HG02840 (cell line): ENCODE results near the gene ARHGEF25.
A peak's percentile ranks its signal among the peaks of the same experiment; 100 is the strongest.
"Not testable (repeated sequence)": the region's sequence is repeated elsewhere in the genome, so short reads cannot be mapped to it uniquely, and the experiment has no call there.

ENCODE experiments used
- ATAC-seq: cut with Tn5 transposase; IDR thresholded peaks from one replicate; pipeline ENCODE4 v1.9.1; 2021; ENCODE audit warnings: mild to moderate bottlenecking, moderate library complexity, moderate number of reproducible peaks; ENCODE audit not compliant: unreplicated experiment, low FRiP score

The ARHGEF25 gene

DNA sequence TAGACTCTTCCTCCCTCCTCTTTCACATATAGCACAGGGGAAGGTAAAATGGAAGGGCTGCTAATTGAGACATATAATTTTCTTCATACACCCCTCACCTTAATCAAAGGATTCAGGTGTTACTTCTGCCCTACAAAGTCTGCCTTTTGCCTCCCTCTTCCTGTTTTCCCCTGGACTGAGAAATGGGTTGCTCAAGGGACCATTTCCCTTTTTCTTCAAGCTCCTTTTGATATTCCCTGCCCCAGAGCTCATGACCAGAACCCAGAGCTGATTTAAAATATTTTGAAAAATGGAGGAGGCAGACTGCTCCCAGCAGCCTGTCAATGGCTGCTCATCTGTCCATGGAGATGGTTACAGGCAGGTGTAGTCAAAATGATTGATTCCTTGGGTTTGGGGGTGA, 26.5 kb upstream of the ARHGEF25 start:
- no peak for ATAC-seq

DNA sequence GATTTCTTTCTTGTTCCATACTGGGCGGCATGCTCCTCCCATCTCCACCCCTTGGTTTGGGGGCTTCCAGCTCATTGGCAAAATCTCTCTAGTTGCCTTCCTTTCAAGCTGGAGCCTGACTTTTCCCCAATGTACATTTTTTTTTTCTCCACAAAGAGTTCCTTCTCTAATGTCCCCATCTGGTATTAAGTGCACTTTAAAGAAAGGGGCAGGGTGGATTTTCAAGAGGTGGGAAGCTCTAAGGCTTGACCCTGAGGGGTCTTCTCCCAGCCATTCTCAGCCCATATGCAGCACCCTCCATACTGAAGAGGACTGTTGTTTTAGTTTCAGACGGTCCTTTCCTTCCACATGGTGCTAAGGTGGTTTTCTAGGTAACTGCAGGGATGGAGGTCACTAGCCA, 26.1 kb upstream of the ARHGEF25 start:
- ATAC-seq = no peak

DNA sequence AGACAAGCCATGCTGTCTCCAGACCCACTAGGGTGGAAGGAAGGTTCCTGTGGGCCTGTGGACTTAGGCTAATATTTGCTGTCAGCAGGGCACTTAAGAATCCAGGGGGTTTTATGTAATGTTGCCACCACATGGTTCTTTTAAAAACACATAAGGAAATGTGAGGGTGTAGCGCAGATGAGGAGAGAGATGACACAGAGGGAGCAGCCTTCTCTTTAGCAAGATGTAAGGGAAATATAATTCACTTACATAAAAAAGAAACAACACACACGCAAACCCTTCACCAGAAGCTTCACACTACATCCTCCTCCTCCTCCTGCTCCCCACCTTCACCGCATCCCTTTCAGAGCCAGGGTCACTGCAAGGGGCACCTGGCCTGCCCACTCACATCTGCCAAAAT, 25.1 kb upstream of the ARHGEF25 start:
- ATAC-seq = no peak

DNA sequence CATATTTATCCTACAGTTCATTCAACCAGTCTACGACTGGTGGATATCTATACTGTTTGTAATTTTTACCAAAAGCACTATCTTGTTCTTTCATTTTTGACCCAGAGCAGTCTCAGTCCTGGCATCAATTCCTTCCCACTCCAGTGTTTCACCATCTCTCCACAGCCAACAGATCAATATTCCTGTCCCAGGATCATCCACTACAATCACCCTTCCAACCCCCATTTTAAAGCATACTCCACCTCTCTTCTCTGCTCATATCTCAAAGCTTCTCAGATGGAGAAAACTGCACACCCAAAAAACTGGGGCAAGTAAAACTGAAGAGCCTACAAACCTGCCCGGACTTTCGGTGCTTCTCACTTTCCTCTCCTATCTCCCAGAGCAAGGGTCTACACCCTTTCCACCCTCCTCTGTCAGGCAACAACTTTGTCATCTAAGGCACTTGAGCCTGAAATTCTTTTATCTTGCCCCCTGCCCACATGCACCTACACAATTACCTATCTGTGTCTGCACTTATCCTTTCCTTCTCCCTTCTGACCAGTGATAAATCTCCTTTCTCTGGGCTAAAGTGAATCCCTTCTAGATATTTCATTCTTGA, 24.3 kb upstream of the ARHGEF25 start:
- no peak for ATAC-seq

DNA sequence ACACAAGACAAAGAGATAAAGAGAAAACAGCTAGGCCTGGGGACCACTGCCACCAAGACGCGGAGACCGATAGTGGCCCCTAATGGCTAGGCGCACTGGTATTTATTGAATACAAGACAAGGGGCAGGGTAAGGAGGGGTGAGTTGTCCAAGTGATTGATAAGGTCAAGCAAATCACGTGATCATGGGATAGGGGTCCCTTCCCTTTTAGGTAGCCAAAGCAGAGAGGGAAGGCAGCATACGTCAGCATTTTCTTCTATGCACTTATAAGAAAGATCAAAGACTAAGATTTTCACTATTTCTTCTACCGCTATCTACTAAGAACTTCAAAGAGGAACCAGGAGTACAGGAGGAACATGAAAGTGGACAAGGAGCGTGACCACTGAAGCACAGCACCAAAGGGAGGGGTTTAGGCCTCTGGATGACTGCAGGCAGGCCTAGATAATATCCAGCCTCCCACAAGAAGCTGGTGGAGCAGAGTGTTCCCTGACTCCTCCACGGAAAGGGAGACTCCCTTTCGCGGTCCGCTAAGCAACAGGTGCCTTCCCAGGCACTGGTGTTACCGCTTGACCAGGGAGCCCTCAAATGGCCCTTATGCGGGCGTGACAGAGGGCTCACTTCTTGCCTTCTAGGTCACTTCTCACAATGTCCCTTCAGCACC, 22.2 kb upstream of the ARHGEF25 start:
- not testable (repeated sequence) for ATAC-seq

DNA sequence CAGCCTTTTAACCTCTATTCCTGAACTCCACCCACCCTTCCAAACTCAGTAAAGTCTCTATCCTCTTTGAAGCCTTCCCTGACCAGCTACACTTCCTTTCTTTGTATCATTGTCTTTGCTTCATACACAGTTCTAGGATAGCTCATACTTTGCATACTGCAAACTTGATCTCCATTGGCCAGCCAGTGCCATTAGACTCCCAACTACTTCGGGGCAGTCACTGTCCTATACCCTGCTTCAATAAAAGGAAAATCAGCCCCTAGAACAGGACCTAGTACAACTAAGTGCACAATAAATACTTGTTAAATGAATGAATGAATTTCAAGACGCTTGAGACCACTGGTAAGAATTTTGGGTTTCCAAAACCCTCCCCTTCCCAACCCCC, 20.8 kb upstream of the ARHGEF25 start:
- no peak for ATAC-seq

DNA sequence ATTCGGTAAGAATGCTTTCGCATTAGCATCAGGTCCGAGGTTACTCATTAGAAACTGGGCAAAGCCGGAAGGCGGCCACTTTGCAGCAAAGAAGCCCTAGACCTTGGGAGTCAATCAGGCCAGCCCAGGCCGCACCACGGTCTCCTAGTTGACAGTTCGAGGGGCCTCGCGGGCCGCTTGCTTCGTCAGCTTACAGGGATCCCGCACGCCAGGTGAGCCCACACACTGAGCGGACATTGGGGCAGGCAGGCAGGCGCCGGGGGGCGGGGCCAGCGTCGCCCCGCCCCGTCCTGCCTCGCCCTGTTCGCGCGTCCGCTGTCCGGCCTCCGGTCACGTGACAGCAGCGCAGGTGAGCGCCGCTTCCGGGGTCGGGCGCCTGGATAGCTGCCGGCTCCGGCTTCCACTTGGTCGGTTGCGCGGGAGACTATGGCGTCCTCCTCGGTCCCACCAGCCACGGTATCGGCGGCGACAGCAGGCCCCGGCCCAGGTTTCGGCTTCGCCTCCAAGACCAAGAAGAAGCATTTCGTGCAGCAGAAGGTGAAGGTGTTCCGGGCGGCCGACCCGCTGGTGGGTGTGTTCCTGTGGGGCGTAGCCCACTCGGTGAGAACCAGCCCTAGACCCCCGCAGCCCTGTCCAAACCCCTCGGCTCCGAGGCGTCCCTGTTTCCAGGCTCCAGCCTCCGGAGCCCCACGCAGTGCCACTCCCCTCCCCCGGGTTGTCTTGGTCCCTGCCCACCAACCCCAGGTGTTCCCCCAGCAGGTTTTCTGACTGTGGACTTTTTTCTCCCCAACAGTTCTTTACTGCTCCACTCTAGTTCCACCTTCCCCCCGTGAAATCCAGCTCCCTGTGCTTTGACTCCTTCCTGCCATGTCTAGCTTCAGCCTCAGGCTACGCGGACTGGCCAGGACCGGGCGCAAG, 20.1 kb upstream of the ARHGEF25 start, which contains the start of gene PIP4K2C:
Gene PIP4K2C, plus strand, starts transcription at position 329 of the 918 bp plus-strand sequence. Its CDS starts 98 bp downstream, at position 427.
- peak; percentile 89 for ATAC-seq

DNA sequence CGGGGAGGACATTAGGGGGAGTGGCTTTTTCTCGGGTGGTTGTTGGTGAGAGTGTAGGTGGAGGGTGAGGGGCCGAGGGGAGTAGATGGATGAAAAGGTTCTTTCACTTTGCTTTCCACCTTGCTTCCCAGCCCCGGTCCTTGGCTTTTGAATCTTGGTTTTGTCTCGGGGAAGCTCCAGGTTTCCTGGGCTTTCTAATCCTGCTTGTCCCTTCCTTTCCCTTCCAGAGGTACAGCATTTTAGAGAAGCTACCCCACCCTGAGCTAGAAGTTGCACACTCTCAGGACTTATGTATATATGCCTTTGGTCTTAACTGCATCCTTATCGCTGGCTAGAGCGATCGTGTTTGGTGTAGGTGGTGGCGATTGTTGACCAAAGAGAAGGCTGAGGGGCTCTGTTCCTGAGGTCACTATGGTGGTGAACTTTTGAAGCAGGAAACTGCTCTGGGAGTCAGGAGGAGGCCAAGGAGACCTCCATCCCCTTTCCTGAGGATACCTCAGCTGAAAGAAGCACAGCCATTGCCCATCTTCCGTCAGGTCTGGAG, 19.4 kb upstream of the ARHGEF25 start:
- no peak for ATAC-seq

DNA sequence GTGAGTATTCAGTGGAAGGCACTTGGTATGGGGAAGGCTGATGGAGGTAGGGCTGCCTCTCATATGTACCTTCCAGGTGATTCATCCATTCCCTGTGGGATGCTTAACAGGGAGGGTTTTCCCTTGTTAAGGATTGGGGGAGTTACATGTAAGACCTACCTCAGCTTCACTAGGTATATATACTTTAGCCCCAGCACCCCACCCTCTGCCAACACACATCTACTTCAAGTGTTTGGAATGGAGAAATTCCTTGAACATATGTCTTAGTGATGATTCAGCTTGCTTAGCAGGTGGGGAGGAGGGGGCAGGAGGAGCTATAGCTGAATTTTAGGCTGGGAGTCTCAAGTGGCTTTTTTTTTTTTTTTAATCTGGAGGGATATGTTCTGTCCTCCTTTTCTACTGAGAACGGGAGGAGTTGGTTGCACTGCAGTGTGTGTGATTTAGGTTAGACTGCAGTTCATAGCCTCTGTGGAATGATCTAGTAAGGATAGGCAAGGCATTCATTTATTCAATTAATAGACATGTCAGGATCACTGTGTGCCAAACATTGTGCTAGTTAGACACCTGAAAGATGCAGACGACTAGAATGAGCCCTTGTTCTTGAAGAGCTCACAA, 18.6 kb upstream of the ARHGEF25 start:
- no peak for ATAC-seq

DNA sequence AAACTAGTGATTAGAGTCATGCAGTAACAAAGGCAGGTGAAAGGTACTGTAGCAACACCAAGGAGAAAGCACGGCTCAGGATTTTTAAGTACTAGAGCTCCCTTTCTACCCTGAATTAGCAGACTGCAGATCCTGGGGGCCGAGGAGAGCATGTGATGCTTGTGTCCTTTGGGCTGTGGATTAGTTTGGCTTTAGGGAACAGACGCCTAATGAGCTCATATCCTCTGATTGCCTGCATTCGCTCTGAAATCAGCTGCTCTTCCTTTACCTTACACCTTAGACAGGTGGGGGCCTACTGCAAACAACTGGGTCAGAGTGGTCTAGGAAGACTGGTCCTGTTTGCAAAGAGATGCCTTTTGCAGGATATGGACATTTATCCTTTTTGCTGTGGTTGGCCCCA, 18.0 kb upstream of the ARHGEF25 start:
- no peak for ATAC-seq

DNA sequence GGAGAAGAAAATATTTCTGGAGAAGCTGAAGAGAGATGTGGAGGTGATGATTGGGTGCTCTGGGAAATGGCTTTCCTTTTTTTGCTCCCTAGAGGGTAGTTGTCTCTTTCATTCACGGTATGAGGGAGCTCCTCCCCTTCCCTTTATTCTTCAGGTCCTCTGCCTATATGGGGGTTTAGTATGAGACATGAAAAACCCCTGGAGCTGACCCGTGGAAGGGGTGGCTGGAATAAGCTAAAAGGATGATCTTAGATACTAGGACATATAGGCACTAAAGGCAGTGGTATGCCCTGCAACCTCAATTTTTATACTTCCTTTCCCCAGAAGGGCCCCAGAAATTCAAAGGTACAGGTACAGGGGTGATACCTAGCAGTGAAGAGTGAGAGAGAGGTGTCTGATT, 10.8 kb upstream of the ARHGEF25 start:
- ATAC-seq = no peak

DNA sequence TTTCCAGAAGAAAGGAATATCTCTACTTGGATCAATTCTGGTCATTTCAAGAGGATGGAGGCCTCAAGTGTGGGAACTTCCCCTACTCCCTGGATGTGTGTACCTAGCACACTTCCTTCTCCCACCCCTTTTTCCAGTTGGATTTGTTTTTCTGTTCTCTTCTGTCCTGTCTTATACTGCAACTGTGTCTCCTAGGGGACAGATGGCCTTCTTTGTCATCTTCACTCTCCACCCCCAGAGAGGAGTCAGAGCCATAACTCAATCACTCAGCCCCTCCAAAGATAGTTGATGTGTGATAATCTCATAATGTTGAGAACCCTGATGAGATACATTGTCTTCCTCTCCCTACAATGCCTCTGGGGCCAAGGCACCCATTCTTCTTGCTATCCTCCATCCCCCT, 8.7 kb upstream of the ARHGEF25 start:
- no peak for ATAC-seq

DNA sequence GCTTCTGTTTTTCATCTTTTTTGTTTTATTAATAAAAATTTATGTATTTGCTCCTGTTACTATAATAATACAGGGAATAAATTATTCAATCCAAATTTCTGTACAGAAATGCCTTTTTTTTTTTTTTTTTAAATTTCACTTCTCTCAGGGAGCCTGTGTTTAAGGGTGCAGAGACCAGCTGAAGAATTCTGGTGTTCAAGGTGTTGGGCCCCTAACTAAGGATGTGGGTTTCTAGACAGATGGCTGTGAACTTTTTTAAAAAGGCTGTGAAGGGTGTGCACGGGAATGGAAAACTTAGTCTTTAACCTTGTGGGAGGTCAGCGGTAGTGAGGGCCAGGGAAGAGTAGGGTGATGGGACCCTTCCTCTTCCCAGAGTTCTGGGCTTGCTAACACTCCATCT, 7.9 kb upstream of the ARHGEF25 start:
- ATAC-seq = no peak

DNA sequence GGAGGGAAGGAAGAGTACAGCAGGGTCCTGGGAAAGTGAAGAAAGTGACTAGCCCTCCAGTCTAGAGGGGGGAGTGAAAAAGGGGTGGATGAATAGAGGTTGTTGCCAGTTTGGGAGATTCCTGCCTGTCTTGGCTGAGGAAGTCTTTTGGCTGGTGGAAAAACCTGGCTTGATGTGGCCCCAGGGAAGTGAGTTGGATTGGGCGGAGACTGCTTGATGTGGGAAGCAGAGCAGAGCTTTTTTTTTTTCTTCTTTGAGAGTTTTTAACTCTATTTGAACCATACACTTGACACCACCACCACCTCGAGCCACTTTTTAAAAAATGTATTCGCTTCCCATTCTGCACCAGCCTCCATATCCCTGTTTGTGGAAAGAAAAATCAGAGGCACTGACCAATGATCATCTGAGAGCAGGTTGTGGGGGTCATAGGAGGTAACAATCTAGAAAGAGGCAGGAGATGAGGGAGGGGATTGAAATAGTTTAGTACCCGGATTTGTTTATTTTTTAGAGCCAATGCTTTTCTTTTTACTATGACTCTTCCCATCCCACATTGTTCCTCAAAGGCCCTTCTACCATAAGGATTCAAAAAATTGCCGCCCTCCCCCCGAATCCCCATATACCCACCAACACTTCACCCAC, 7.3 kb upstream of the ARHGEF25 start:
- ATAC-seq = no peak

DNA sequence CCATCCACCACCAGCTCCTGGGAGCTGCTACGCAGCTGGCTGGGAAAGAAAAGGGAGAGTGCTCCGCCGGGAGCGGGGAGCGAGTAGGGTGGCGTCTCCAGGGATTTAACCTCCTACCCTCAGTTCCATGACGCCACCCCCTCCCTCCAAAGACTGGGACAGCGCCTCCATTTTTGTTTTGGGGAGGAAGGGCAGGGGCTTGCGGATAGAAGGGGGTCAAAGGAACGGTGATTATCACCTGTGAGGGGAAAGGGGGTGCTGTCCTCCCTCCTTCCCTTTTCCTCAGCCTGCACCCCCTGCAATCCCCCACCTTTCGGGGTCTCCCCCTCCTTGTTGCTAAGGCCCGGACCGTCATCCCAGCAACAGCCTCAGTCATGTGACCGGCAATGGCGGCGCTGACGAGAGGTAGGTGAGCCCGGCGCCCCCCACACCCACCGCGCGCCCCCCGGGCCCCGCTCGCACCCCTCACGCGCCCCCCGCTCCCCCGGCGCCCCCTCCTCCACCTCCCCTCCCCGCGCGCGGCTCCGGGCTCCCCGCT, 6.7 kb upstream of the ARHGEF25 start, which contains the start of gene DTX3:
Gene DTX3, plus strand, starts transcription at position 371 of the 538 bp plus-strand sequence. CDS start 1,694 bp downstream, outside the sequence.
- no peak for ATAC-seq

DNA sequence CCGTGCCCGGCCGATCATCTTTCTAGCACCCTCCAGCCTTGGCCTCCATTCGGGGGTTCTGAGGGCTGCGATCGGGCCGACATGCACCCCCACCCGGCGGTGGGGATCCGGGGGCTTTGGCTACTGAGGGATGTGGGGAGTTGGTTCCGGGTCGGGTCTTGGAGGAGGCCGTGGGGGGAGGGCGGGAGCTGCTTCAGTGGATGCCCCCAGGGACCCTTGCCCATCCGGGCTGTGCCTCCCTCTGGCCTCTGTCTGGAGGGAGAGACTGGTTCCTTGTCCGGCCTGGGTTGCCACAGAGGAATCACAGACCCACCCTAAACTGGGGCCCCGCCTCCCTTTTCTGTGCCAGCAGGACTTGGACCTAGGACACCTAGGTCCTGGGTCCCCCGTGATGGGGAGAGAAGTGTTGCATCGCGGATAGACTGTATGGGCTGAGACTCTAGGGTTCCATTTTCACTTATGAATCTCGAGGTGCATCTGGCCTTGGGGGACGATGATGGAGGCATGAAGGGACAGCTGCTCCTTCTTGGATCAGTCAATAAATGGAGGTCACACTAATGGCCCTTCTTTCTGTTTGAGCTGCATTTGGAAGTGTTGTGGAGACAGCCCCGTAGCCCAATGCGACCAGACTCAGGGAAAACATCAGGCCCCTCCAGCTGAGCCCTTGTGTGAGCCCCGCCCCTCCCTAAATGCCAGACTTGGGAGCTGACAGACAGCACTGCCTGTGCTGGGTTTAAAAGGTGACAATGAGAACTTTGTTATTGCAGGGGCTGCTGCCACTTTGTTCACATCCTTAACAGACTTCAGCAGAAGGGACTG, 6.0 kb upstream of the ARHGEF25 start:
- ATAC-seq = no peak

DNA sequence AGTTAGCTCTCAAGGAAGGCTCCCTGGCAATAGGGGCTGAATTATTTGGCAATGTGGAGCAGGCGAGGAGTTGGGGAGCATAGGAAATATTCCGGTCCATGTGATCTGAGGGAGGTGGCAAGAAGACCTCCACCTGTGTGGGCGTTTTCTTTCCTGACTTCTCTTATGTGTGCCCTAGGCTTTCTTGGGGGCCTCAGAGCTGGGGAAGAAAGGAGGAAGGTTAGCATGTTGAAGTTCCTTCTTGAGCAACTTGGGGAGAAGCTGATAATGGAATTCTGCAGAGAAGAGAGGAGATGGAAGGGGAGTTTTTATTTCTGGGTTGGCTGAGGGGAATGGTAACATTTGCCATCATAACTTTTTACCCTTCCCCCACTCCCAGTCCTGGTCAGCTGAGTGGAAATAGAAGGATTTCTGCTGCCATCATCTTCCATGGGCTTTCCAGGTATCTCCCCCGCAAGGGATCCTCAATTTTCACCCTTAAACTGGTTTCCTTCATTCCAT, 5.4 kb upstream of the ARHGEF25 start:
- ATAC-seq = no peak

DNA sequence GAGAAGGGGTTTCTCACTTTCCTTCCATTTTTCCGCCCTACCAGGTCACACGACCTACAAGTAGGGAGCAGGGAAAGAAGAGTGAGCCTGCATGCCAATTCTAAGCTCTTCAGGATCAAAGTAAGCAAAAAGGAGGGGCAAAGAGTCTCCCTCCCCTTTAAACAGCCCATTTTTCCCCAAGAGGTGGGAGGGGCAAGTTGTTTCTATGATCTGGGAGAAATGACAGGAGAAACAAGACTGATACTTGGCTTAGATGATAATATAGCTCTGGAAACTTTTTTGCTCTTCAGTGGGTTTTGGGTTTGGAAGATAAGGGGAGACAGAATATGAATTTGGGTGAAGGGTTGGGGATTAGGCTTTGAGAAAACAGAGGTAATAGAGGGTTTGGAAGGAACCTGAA, 4.8 kb upstream of the ARHGEF25 start:
- no peak for ATAC-seq

DNA sequence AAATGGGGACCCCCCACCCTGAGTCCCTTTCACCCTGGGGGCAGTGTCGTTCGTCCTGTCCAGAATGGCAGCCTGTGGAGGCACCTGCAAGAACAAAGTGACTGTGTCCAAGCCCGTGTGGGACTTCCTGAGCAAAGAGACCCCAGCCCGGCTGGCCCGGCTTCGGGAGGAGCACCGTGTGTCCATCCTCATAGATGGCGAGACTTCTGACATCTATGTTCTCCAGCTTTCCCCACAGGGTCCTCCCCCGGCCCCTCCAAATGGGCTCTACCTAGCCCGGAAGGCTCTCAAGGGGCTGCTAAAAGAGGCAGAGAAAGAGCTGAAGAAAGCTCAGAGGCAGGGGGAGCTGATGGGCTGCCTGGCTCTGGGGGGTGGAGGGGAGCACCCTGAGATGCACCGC, 4.4 kb upstream of the ARHGEF25 start:
- no peak for ATAC-seq
